H1 (cell line): ENCODE results near the gene AP3M1. TPM values are rescaled to one million over a fixed set of nuclear protein-coding genes. Genes with fewer than 3 reads are reported as not detected.

Experiments used
- CTCF ChIA-PET: fragments of 300-600 bp; sonication (Branson Sonifier 250); formaldehyde crosslinking; loops from one replicate; lab custom pipeline; 2021; ENCODE audit not compliant: partially characterized antibody; lab: Charles Lee
- POLR2A ChIA-PET: fragments of 300-600 bp; sonication (Branson Sonifier 250); formaldehyde crosslinking; loops from one replicate; lab custom pipeline; 2021; ENCODE audit warnings: inconsistent platforms; ENCODE audit not compliant: partially characterized antibody; lab: Charles Lee
- DNase-seq, 2 experiments: peaks; one replicate each; pipeline versions ENCODE4 v3.0.0 to v3.0.0-alpha.2; 2010 to 2022; ENCODE audit warnings: low spot score in 2 of 2, low read depth in 1 of 2, mixed read lengths in 1 of 2
- FAIRE-seq: peaks from 2 replicates; lab custom pipeline; 2011; peaks lifted over from hg19 to GRCh38; lab: Jason Lieb, UNC
- H2AFZ ChIP-seq: 2 replicates; pipeline ENCODE4 v1.8.1; 2012; ENCODE audit warnings: low read length, inconsistent platforms
- H2AK5ac ChIP-seq: 2 replicates; pipeline ENCODE4 v1.6.1; 2013; ENCODE audit warnings: low read depth, low read length
- H2BK120ac ChIP-seq: replicated peaks from 2 replicates; pipeline ENCODE3; 2013; ENCODE audit warnings: low read depth, low read length, inconsistent platforms
- H2BK12ac ChIP-seq: 2 replicates; pipeline ENCODE4 v1.6.1; 2013; ENCODE audit warnings: low read depth, low read length
- H2BK15ac ChIP-seq: 2 replicates; pipeline ENCODE4 v1.6.1; 2013; ENCODE audit warnings: low read length
- H2BK20ac ChIP-seq: 2 replicates; pipeline ENCODE4 v1.6.1; 2013; ENCODE audit warnings: low read length
- H2BK5ac ChIP-seq: 2 replicates; pipeline ENCODE4 v1.6.1; 2013; ENCODE audit warnings: low read depth, low read length
- H3K14ac ChIP-seq: 2 replicates; pipeline ENCODE4 v1.6.1; 2013; ENCODE audit warnings: inconsistent platforms; ENCODE audit not compliant: insufficient read length
- H3K18ac ChIP-seq: 2 replicates; pipeline ENCODE4 v1.6.1; 2013; ENCODE audit warnings: low read length; ENCODE audit errors: extremely low read depth
- H3K23ac ChIP-seq: 2 replicates; pipeline ENCODE4 v1.6.1; 2013; ENCODE audit warnings: inconsistent platforms; ENCODE audit not compliant: insufficient read length
- H3K23me2 ChIP-seq: 2 replicates; pipeline ENCODE4 v1.6.1; 2013; ENCODE audit warnings: low read depth, low read length
- H3K27ac ChIP-seq: 2 replicates; pipeline ENCODE4 v1.6.1; 2011; ENCODE audit warnings: low read depth, low read length, inconsistent platforms
- H3K27me3 ChIP-seq, 4 experiments: replicated peaks in 1 of 4; 1 replicate in 1 of 4; 2 replicates in 3 of 4; pipeline versions ENCODE4 v1.6.1 to v1.8.1; 2011 to 2013; ENCODE audit warnings: low read length in 3 of 4, mild to moderate bottlenecking in 3 of 4, inconsistent platforms in 2 of 4, mixed read lengths in 2 of 4, moderate library complexity in 1 of 4; ENCODE audit not compliant: control insufficient read depth in 3 of 4, insufficient read depth in 3 of 4; ENCODE audit errors: extremely low read depth in 1 of 4
- H3K36me3 ChIP-seq, 4 experiments: 2 replicates each; pipeline versions ENCODE4 v1.6.1 to v1.8.1; 2011 to 2013; ENCODE audit warnings: mild to moderate bottlenecking in 4 of 4, low read length in 3 of 4, moderate library complexity in 2 of 4, control low read depth in 1 of 4, inconsistent platforms in 1 of 4; ENCODE audit not compliant: insufficient read depth in 4 of 4, control insufficient read depth in 2 of 4
- H3K4ac ChIP-seq: replicated peaks from 2 replicates; pipeline ENCODE3; 2013; ENCODE audit warnings: low read length, low read depth, mixed read lengths, inconsistent platforms; ENCODE audit not compliant: insufficient read length
- H3K4me1 ChIP-seq, 4 experiments: replicated peaks in 1 of 4; 1 replicate in 1 of 4; 2 replicates in 3 of 4; pipeline versions ENCODE4 v1.6.1 to v1.8.1; 2011 to 2013; ENCODE audit warnings: low read length in 3 of 4, inconsistent platforms in 2 of 4, mixed read lengths in 1 of 4; ENCODE audit not compliant: insufficient read depth in 4 of 4, control insufficient read depth in 3 of 4
- H3K4me2 ChIP-seq, 2 experiments: 2 replicates each; pipeline versions ENCODE4 v1.6.1 to v1.8.1; 2011 to 2013; ENCODE audit warnings: low read depth in 2 of 2, low read length in 2 of 2, control low read depth in 1 of 2, inconsistent platforms in 1 of 2, mild to moderate bottlenecking in 1 of 2; ENCODE audit not compliant: insufficient read depth in 1 of 2
- H3K4me3 ChIP-seq, 4 experiments: fragments of 200-600, 300-600 bp in 1 of 4; sonication (generic), shearing (Covaris generic), sonication (Bioruptor Twin) in 1 of 4; 2 replicates each; pipeline versions ENCODE4 v1.5.1 to v1.8.1; 2011 to 2016; ENCODE audit warnings: low read length in 4 of 4, low read depth in 3 of 4, control low read depth in 2 of 4, inconsistent platforms in 2 of 4, mild to moderate bottlenecking in 2 of 4, mixed read lengths in 1 of 4, moderate library complexity in 1 of 4; ENCODE audit not compliant: insufficient read depth in 2 of 4; ENCODE audit errors: extremely low read depth in 1 of 4
- H3K56ac ChIP-seq: replicated peaks from 2 replicates; pipeline ENCODE3; 2013; ENCODE audit warnings: low read depth, mild to moderate bottlenecking, mixed read lengths, low read length, inconsistent platforms; ENCODE audit not compliant: insufficient read length
- H3K79me1 ChIP-seq: 2 replicates; pipeline ENCODE4 v1.6.1; 2013; ENCODE audit warnings: low read depth, low read length, control low read depth
- H3K79me2 ChIP-seq, 2 experiments: 2 replicates each; pipeline versions ENCODE4 v1.6.1 to v1.8.1; 2012 to 2013; ENCODE audit warnings: low read length in 2 of 2, mild to moderate bottlenecking in 2 of 2, inconsistent platforms in 1 of 2; ENCODE audit not compliant: insufficient read depth in 2 of 2, control insufficient read depth in 1 of 2
- H3K9ac ChIP-seq, 4 experiments: replicated peaks in 1 of 4; 1 replicate in 1 of 4; 2 replicates in 3 of 4; pipeline versions ENCODE4 v1.6.1 to v1.8.1; 2011 to 2013; ENCODE audit warnings: low read depth in 3 of 4, low read length in 3 of 4, control low read depth in 2 of 4, mild to moderate bottlenecking in 2 of 4, moderate library complexity in 2 of 4, inconsistent platforms in 1 of 4; ENCODE audit errors: extremely low read depth in 1 of 4
- H3K9me3 ChIP-seq, 2 experiments: 2 replicates each; pipeline versions ENCODE4 v1.6.1 to v1.8.1; 2012 to 2013; ENCODE audit warnings: mild to moderate bottlenecking in 2 of 2, moderate library complexity in 2 of 2, control low read depth in 1 of 2, inconsistent platforms in 1 of 2, low read depth in 1 of 2, low read length in 1 of 2, mixed read lengths in 1 of 2; ENCODE audit not compliant: insufficient read depth in 2 of 2
- H4K20me1 ChIP-seq, 2 experiments: replicated peaks in 1 of 2; 2 replicates each; pipeline versions ENCODE3 to v1.8.1; 2011 to 2013; ENCODE audit warnings: inconsistent platforms in 2 of 2, low read length in 2 of 2, mild to moderate bottlenecking in 1 of 2; ENCODE audit not compliant: insufficient read depth in 2 of 2, control insufficient read depth in 1 of 2
- H4K5ac ChIP-seq: 2 replicates; pipeline ENCODE4 v1.6.1; 2013; ENCODE audit warnings: low read length, low read depth, mixed read lengths, inconsistent platforms; ENCODE audit not compliant: insufficient read length
- H4K8ac ChIP-seq: 2 replicates; pipeline ENCODE4 v1.8.0; 2013; ENCODE audit warnings: mild to moderate bottlenecking, moderate library complexity, low read length, inconsistent platforms; ENCODE audit not compliant: insufficient read depth; ENCODE audit errors: extremely low read depth
- H4K91ac ChIP-seq: replicated peaks from 2 replicates; pipeline ENCODE3; 2013; ENCODE audit warnings: low read length, mixed read lengths, inconsistent platforms; ENCODE audit not compliant: insufficient read length
- HDAC2 ChIP-seq, 2 experiments: fragments of 300-600 bp in 1 of 2; sonication (generic) in 1 of 2; IDR thresholded peaks; 2 replicates each; pipeline ENCODE4 v1.6.1; 2011 to 2012; ENCODE audit warnings: low read depth in 2 of 2, low read length in 2 of 2, mild to moderate bottlenecking in 2 of 2, moderate library complexity in 2 of 2, borderline replicate concordance in 1 of 2, inconsistent platforms in 1 of 2
- RAD21 ChIP-seq, 2 experiments: IDR thresholded peaks in 1 of 2; conservative IDR thresholded peaks in 1 of 2; 2 replicates each; pipeline ENCODE4 v1.6.1; 2011; ENCODE audit warnings: low read depth in 2 of 2, low read length in 2 of 2, improper control_type of control experiment in 1 of 2, inconsistent platforms in 1 of 2, mild to moderate bottlenecking in 1 of 2, moderate library complexity in 1 of 2
- WGBS, 2 experiments: shearing (Covaris generic) in 1 of 2; methylation state at CpG; one replicate each; pipeline versions ENCODE4 v1.1.6 to v1.1.7; 2013 to 2015; ENCODE audit warnings: low lambda C conversion rate in 2 of 2, mixed read lengths in 2 of 2, inconsistent platforms in 1 of 2, low coverage in 1 of 2, missing lambda C conversion rate in 1 of 2; ENCODE audit not compliant: insufficient replicate concordance in 2 of 2, insufficient coverage in 1 of 2, insufficient read length in 1 of 2; ENCODE audit errors: extremely low coverage in 1 of 2, missing lambda C conversion rate in 1 of 2; 5-methylcytosine and 5-hydroxymethylcytosine counted together
- polyA plus RNA-seq, 7 experiments: library from polyadenylated mRNA; depleted of rRNA in 3 of 7; stranded (reverse) in 5 of 7; unstranded in 2 of 7; fragments of >200 nt in 5 of 7; fragments of 200-250 nt in 2 of 7; gene quantifications; 1 replicate in 5 of 7; 2 replicates in 1 of 7; 4 replicates in 1 of 7; pipeline versions ENCODE4 v1.2.1 to v1.2.3, GENCODE V29; 2011 to 2013; ENCODE audit warnings: missing spikeins in 2 of 7, mixed read lengths in 2 of 7
- total RNA-seq: library from RNA; stranded (reverse); fragmentation: NEBNext Ultra II Directional; extraction: Animal tissue kit (Norgen Biotek cat#: 25700); gene quantifications from 2 replicates; pipeline ENCODE4 v1.2.1, GENCODE V29; 2021
- TF ChIP-seq, protein P1 (sequence below), 3 experiments: IDR thresholded peaks; 1 replicate in 2 of 3; 2 replicates in 1 of 3; pipeline versions ENCODE4 v1.5.1 to v1.6.1; 2011; ENCODE audit warnings: low read length in 3 of 3, mild to moderate bottlenecking in 3 of 3, inconsistent platforms in 2 of 3, low read depth in 1 of 3, moderate library complexity in 1 of 3; ENCODE audit not compliant: insufficient read depth in 1 of 3; ENCODE audit errors: control extremely low read depth in 1 of 3

The AP3M1 gene
- total and polyA plus RNA-seq, 2 of the 8 experiments (the other 6 are each of a cell fraction or from before 2014, with no cell fraction given), result 23.9 to 38.9 TPM

DNA sequence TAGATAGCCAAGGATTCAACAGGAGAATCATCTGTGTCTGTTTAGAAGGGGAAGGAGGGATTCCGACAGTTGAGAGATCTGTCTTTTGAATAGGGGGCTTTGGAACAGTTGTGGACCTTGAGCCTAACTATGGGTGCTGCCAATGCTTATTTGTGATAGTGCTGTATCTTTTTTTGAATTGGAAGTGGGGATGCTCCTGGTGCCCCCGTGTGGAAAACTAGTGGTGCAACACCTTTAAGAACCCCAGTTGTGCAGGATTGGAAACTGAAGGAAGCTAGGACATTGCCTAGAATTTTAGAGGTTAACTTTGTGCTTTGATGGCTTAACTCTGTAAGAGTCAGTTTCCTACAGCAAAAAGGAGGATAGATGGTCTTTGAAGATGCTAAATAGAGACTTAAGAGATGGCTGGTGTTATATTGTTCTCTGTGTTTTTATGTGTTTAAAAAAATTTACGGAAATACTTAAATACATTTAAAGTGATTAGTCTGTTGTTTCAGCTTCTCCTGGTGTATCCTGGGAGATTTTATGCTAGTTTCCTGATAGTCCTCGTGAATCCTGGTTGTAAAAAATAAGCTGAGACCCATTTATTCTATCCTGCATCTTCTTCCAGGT is 69.3 kb downstream of the AP3M1 start:
- H2BK20ac ChIP-seq, result no peak overlapping the region
- H2BK15ac ChIP-seq, result no peak overlapping the region
- H4K5ac ChIP-seq, result no peak overlapping the region
- H3K27me3 ChIP-seq, result no peaks in the 10 kb centered on the region
- peaks cover 10 to 35% (median 24%) of the 10 kb centered on the region in 4 experiments for H3K36me3 ChIP-seq
- peaks cover 0 to 29% of the 10 kb centered on the region in 2 experiments; a peak in 2 of 4 replicates for H3K79me2 ChIP-seq
- no peak overlapping the region for H2AK5ac ChIP-seq
- no peaks in the 10 kb centered on the region for H3K23me2 ChIP-seq
- no peak overlapping the region for H4K91ac ChIP-seq
- no peak overlapping the region for H2AFZ ChIP-seq
- H2BK5ac ChIP-seq, result no peak overlapping the region
- no peaks in the 10 kb centered on the region for H3K9me3 ChIP-seq
- no peak overlapping the region for H3K23ac ChIP-seq
- CTCF ChIA-PET, result interaction anchor here (0.6 to 3.4 kb wide), 36 partner anchors 9 to 215 kb away, joined by 3 to 20 read pairs (median 4); partner anchors contain the start of gene PLAU
- no peak overlapping the region for H3K9ac ChIP-seq
- DNase-seq, result no peak
- no peaks in the 10 kb centered on the region; the same call in 1 of the 2 replicates for H3K79me1 ChIP-seq
- WGBS, 2 experiments, result 61% methylated on average over 4 of the region's 4 CpGs; no CpG with 5 or more reads in 1 of the 2 experiments
- H2BK12ac ChIP-seq, result no peak overlapping the region
- peaks cover 0 to 15% (median 2%) of the 10 kb centered on the region in 4 experiments; a peak in 3 of 7 replicates for H3K4me1 ChIP-seq
- H2BK120ac ChIP-seq, result no peak overlapping the region
- H3K4me3 ChIP-seq, result no peak overlapping the region
- no peak overlapping the region for H3K18ac ChIP-seq
- TF ChIP-seq, protein P1, sequence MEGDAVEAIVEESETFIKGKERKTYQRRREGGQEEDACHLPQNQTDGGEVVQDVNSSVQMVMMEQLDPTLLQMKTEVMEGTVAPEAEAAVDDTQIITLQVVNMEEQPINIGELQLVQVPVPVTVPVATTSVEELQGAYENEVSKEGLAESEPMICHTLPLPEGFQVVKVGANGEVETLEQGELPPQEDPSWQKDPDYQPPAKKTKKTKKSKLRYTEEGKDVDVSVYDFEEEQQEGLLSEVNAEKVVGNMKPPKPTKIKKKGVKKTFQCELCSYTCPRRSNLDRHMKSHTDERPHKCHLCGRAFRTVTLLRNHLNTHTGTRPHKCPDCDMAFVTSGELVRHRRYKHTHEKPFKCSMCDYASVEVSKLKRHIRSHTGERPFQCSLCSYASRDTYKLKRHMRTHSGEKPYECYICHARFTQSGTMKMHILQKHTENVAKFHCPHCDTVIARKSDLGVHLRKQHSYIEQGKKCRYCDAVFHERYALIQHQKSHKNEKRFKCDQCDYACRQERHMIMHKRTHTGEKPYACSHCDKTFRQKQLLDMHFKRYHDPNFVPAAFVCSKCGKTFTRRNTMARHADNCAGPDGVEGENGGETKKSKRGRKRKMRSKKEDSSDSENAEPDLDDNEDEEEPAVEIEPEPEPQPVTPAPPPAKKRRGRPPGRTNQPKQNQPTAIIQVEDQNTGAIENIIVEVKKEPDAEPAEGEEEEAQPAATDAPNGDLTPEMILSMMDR (IDR thresholded peaks at IDR 0.05; ENCODE audit: control extremely low read depth in 1 of 3, insufficient read depth in 1 of 3, low read depth in 1 of 3, low read length in 3 of 3), result peak; percentile 32 to 78 (median 77)
- TF ChIP-seq RAD21 (IDR thresholded peaks at IDR 0.05 in 1 of 2, conservative IDR thresholded peaks at IDR 0.05 in 1 of 2; ENCODE audit: low read depth in 2 of 2, low read length in 2 of 2), result peak; percentile 60 to 77
- TF ChIP-seq HDAC2 (IDR thresholded peaks at IDR 0.05; ENCODE audit: borderline replicate concordance in 1 of 2, low read depth in 2 of 2, low read length in 2 of 2), result no peak
- TF ChIP-seq, all 59 proteins: peak for 2
- Histone ChIP-seq H3K56ac (no peak overlapping the region), H3K4ac (no peak overlapping the region), H3K4me2 (no peak overlapping the region), H4K8ac (no peak overlapping the region), H3K27ac (no peak overlapping the region), H3K14ac (no peak overlapping the region), H4K20me1 (no peaks in the 10 kb centered on the region)
- FAIRE-seq, result peak; percentile 81
- POLR2A ChIA-PET, result interaction anchor here (0.7 to 3.6 kb wide), 9 partner anchors 10 to 195 kb away, joined by 3 to 21 read pairs (median 3); partner anchors contain the start of gene VCL
